GM12865 (cell line): ENCODE results near the gene TMED4.

Experiments used
- DNase-seq: peaks from one replicate; pipeline ENCODE4 v3.0.0; 2010; ENCODE audit warnings: low read depth
- H3K4me3 ChIP-seq: 2 replicates; pipeline ENCODE4 v1.5.1; 2011; ENCODE audit warnings: mild to moderate bottlenecking, low read depth, low read length, control low read depth
- CTCF ChIP-seq: IDR thresholded peaks from 2 replicates; pipeline ENCODE4 v1.5.1; 2011; ENCODE audit warnings: low read length, control low read depth, low read depth, inconsistent platforms; ENCODE audit not compliant: insufficient read depth; ENCODE audit errors: missing control alignments

The TMED4 gene

GRCh38 chr7:44538798-44539668 is 43.0 kb downstream of the TMED4 start:
- no peak for TF ChIP-seq CTCF
- DNase-seq, result no peak
- no peak overlapping the region for H3K4me3 ChIP-seq

- no peak for DNase-seq
- TF ChIP-seq CTCF, result no peak
- no peak overlapping the region for H3K4me3 ChIP-seq
These were observed 43.8 kb downstream of the TMED4 start for GRCh38 chr7:44538093-44538797.

GRCh38 chr7:44537442-44537841 is 44.6 kb downstream of the TMED4 start:
- H3K4me3 ChIP-seq, result no peak overlapping the region
- TF ChIP-seq CTCF, result no peak
- no peak for DNase-seq

- no peak overlapping the region for H3K4me3 ChIP-seq
- TF ChIP-seq CTCF, result no peak
- no peak for DNase-seq
These were observed 45.9 kb downstream of the TMED4 start for GRCh38 chr7:44536090-44536489.

- no peak overlapping the region for H3K4me3 ChIP-seq
- no peak for TF ChIP-seq CTCF
- DNase-seq, result no peak
These were observed 46.5 kb downstream of the TMED4 start for GRCh38 chr7:44535348-44536064.

GRCh38 chr7:44534501-44534900 is 47.5 kb downstream of the TMED4 start:
- H3K4me3 ChIP-seq, result no peak overlapping the region
- peak; percentile 85 for TF ChIP-seq CTCF
- DNase-seq, result peak; percentile 62
